ENCODE measurements around the gene RFWD3.

Gene RFWD3

GRCh38 chr16:74577882-74578366, 88.8 kb downstream of the RFWD3 start:
- DNase-seq, result no peak

GRCh38 chr16:74575807-74576643, 90.7 kb downstream of the RFWD3 start:
- no peak for DNase-seq

- DNase-seq, result no peak
Measured at GRCh38 chr16:74575175-74575806, 91.4 kb downstream of the RFWD3 start.

- DNase-seq, result no peak
Measured at GRCh38 chr16:74574146-74574545, 92.5 kb downstream of the RFWD3 start.

- DNase-seq, result no peak
Measured at GRCh38 chr16:74573622-74574021, 93.1 kb downstream of the RFWD3 start.

Data from activated naive CD4-positive, alpha-beta T cell treated with Interleukin-2 at 50 U/mL for 16 hours (primary cell).